ENCODE results near the gene ADAMTSL4. TPM values are rescaled to one million over a fixed set of nuclear protein-coding genes. Genes with fewer than 3 reads are reported as not detected.

Gene ADAMTSL4
- total and polyA plus RNA-seq, 2 of the 8 experiments (the other 6 are each of a cell fraction or from before 2014, with no cell fraction given): 4.2 to 5.4 TPM

DNA sequence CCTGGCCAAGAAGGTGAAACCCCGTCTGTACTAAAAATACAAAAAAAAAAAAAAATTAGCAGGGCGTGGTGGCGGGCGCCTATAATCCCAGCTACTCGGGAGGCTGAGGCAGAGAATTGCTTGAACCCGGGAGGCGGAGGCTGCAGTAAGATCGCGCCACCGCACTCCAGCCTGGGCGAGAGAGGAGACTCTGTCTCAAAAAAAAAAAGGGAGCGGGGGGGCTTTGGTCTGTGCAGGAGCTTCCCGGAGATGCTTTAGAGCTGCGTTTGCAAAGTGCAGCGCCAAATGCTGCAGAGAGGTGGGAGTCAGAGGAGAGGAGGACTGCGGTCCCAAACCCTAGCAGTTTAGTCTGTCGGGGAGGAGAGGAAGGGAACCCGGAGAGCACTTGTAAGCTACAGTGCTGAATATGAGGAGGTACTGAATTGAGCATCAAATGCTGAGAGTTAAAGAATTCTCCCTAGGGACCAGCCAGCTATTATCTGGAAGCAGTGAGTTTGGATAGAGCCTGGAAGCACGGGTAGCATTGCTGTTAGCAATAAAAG is 33.1 kb upstream of the ADAMTSL4 start:
- H2BK15ac ChIP-seq (ENCODE audit: low read length): no peak overlapping the region; the same call in 1 of the 2 replicates
- ChIA-PET CTCF (ENCODE audit: partially characterized antibody) (interaction anchor here (0.6 to 22.4 kb wide), 13 partner anchors 17 to 268 kb away, joined by 3 to 253 read pairs (median 3); no protein-coding TSS in a partner anchor), POLR2A (ENCODE audit: partially characterized antibody) (interaction anchor here (0.5 to 2.4 kb wide), 14 partner anchors 9 to 421 kb away, joined by 3 to 10 read pairs (median 6); partner anchors contain the start of genes ADAMTSL4, APH1A, MCL1 and RPRD2)
- peak overlapping the region; percentile 72 to 91 (median 76) for H3K4me3 ChIP-seq (ENCODE audit: extremely low read depth in 1 of 4, insufficient read depth in 2 of 4, low read depth in 3 of 4, low read length in 4 of 4)
- FAIRE-seq (no peak), DNase-seq (ENCODE audit: low read depth in 1 of 2, low spot score in 2 of 2) (no peak)
- H3K18ac ChIP-seq (ENCODE audit: extremely low read depth, low read length): no peak overlapping the region; the same call in 1 of the 2 replicates
- peak overlapping the region; percentile 88 to 91 for H3K4me2 ChIP-seq (ENCODE audit: insufficient read depth in 1 of 2, low read depth in 2 of 2, low read length in 2 of 2)
- H2AFZ ChIP-seq (ENCODE audit: low read length): peak overlapping the region; percentile 54; the same call in 1 of the 2 replicates
- no peak overlapping the region for H3K56ac ChIP-seq (replicated peaks; ENCODE audit: insufficient read length, low read depth, low read length)
- no peaks in the 10 kb centered on the region; a peak in 1 of 7 replicates for H3K27me3 ChIP-seq (replicated peaks in 1 of 4; ENCODE audit: control insufficient read depth in 3 of 4, extremely low read depth in 1 of 4, insufficient read depth in 3 of 4, low read length in 3 of 4)
- H2BK12ac ChIP-seq (ENCODE audit: low read depth, low read length): peak overlapping the region; percentile 84; the same call in 1 of the 2 replicates
- H4K20me1 ChIP-seq (replicated peaks in 1 of 2; ENCODE audit: control insufficient read depth in 1 of 2, insufficient read depth in 2 of 2, low read length in 2 of 2): no peaks in the 10 kb centered on the region
- peak overlapping the region in 1 of 4 experiments; percentile 41; a peak in 3 of 7 replicates for H3K9ac ChIP-seq (replicated peaks in 1 of 4; ENCODE audit: extremely low read depth in 1 of 4, low read depth in 3 of 4, low read length in 3 of 4)
- H3K27ac ChIP-seq (ENCODE audit: low read depth, low read length): no peak overlapping the region
- peaks cover 5% of the 10 kb centered on the region for H3K23me2 ChIP-seq (ENCODE audit: low read depth, low read length)
- H2BK120ac ChIP-seq (replicated peaks; ENCODE audit: low read depth, low read length): no peak overlapping the region
- no peak overlapping the region for H3K23ac ChIP-seq (ENCODE audit: insufficient read length)
- 22% methylated on average over 12 of the region's 19 CpGs; no CpG with 5 or more reads in 1 of the 2 experiments for WGBS, 2 experiments (ENCODE audit: extremely low coverage in 1 of 2, insufficient coverage in 1 of 2, insufficient read length in 1 of 2, insufficient replicate concordance in 2 of 2, low coverage in 1 of 2, low lambda C conversion rate in 2 of 2, missing lambda C conversion rate in 1 of 2)
- H2BK5ac ChIP-seq (ENCODE audit: low read depth, low read length): no peak overlapping the region
- H4K5ac ChIP-seq (ENCODE audit: insufficient read length, low read depth, low read length): no peak overlapping the region
- H3K36me3 ChIP-seq (ENCODE audit: control insufficient read depth in 2 of 4, insufficient read depth in 4 of 4, low read length in 3 of 4): no peaks in the 10 kb centered on the region
- no peak for TF ChIP-seq TCF12 (IDR thresholded peaks at IDR 0.05; ENCODE audit: low read depth, low read length)
- TF ChIP-seq KDM1A (IDR thresholded peaks at IDR 0.05; ENCODE audit: borderline replicate concordance, low read length): 0 out of 2 replicates have a peak, but pooled peaks have one; percentile 31
- TF ChIP-seq SP1 (IDR thresholded peaks at IDR 0.05; ENCODE audit: low read depth, low read length): no peak
- no peak for TF ChIP-seq EGR1 (IDR thresholded peaks at IDR 0.05; ENCODE audit: borderline replicate concordance, low read depth, low read length)
- H4K91ac ChIP-seq (replicated peaks; ENCODE audit: insufficient read length, low read length): no peak overlapping the region
- no peak overlapping the region for H2AK5ac ChIP-seq (ENCODE audit: low read depth, low read length)
- H3K14ac ChIP-seq (ENCODE audit: insufficient read length): no peak overlapping the region
- no peaks in the 10 kb centered on the region for H3K9me3 ChIP-seq (ENCODE audit: insufficient read depth in 2 of 2, low read depth in 1 of 2, low read length in 1 of 2)
- H3K4ac ChIP-seq (replicated peaks; ENCODE audit: insufficient read length, low read depth, low read length): no peak overlapping the region
- no peaks in the 10 kb centered on the region for H3K79me2 ChIP-seq (ENCODE audit: control insufficient read depth in 1 of 2, insufficient read depth in 2 of 2, low read length in 2 of 2)
- no peak overlapping the region; the same call in 1 of the 2 replicates for H4K8ac ChIP-seq (ENCODE audit: extremely low read depth, insufficient read depth, low read length)
- no peaks in the 10 kb centered on the region for H3K79me1 ChIP-seq (ENCODE audit: low read depth, low read length)
- no peak overlapping the region for H2BK20ac ChIP-seq (ENCODE audit: low read length)
- H3K4me1 ChIP-seq (replicated peaks in 1 of 4; ENCODE audit: control insufficient read depth in 3 of 4, insufficient read depth in 4 of 4, low read length in 3 of 4): peaks cover 0 to 4% (median 3%) of the 10 kb centered on the region in 4 experiments; a peak in 5 of 7 replicates
